CD4-positive, alpha-beta T cell treated with Interleukin-15 for 4 hours (primary cell): Measurements from ENCODE around the gene DENND1C.
"Not testable (repeated sequence)": the region's sequence is repeated elsewhere in the genome, so short reads cannot be mapped to it uniquely, and the experiment has no call there.

Experiments
- DNase-seq: peaks from one replicate; pipeline ENCODE4 v3.0.0-alpha.2; 2020; ENCODE audit warnings: low spot score

DENND1C gene

DNA sequence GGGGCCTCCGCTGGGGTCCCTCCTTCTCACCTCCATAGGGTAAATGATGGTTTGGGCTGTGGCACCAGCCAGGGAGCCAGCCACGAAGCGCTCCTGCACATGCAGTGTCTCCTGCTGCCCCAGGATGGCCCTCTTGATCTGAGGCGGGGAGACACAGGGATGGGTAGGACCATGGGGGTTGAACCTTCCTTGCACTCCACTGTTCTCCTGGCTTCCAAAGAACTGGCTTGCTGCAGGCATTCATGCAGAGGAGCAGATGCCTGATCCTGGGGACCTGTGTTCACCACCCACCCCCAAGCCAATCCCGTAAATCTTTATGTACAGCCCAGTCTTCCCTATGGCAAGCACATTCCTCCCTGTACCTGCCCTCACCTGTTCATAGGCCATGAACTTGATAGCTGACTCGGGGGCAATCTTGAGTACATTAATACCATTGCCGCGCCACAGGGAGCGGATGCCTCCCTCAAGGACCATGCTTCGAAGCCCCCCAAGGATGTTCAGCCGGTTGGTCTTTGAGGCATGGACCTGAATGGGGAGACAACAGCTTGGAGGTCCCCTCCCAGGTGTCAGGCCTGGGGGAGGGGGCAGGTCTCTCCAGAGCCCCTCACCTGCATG lies 27.5 kb downstream of the DENND1C start:
- no peak for DNase-seq

DNA sequence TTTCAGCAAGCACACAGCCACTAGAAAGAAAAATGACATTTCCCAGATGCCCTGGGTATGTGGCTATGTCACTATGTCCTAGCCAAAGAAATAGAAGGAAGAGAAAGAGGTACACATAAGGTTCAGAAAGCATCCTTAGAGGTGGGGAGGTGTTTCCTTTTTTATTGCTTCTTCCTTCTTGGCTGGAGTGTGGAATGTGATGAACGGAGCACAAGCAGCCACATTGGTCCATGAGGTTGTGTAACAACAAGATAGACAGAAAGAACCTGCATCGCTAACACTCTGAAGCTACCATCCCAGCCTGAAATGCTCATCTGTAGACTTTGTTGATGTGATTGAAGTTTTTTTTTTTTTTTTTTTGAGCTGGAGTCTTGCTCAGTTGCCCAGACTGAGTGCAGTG lies 28.7 kb downstream of the DENND1C start:
- no peak for DNase-seq

DNA sequence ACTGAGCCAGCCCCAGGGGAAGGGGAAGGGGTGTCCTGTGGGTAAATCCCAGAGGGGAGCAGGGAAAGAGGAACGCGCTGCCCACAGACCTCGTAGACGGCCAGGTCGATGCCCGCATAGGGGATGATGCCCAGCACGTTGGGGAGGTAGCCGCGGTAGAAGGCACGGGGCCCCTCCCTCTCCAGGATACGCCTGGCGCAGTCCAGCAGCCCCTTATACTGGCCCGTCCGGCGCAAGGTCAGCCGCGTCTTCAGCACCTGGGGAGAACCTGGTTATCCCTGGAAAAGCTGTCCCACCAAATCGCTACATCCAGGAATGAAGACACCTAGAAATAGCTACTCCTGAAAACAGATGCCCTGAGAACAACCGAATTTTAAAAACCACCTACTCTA lies 29.4 kb downstream of the DENND1C start:
- DNase-seq = no peak

DNA sequence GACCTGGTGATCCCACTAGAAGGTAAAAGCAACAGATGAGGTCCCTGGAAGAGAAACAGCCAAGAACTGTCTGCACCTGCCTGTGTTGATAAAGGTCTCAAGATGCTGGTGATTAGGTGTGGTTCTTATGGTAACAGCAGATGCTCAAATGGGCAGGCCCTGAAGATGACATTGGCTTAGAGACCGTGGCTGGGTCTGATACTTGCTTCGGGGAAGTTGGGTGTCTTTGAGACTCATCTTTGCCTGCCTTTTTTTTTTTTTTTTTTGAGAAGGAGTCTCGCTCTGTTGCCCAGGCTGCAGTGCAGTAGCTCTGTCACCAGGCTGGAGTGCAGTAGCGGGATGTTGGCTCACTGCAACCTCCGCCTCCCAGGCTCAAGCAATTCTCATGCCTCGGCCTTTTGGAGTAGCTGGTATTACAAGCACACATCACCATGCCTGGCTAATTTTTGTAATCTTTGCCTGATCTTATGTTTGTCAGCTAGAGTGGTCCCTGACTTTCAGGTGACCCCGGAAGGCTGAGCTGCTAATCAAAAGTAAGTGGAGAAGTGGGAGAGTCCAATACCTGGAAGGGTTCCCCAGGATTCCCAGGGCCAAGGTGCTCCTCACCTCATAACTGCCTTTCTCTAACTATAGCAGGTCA lies 29.9 kb downstream of the DENND1C start:
- no peak for DNase-seq

DNA sequence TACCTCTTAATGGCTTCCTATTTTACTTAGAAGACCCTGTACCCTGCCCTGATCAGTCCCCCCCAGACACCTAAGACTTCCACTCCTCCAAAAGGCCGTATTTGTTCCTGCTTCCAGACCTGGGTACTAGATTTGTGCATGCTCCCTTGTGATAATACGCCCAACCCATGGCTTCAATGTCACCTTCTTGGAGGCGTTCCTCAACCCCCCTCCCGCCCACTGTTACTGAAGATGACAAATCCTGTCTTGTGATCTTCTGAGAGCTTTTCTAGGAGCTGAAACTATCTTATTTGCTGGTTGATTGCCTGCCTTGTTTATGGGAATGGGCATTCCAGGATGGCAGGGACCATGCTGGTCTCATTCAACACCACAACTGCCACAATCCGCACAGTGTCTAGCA lies 31.4 kb downstream of the DENND1C start:
- no peak for DNase-seq

DNA sequence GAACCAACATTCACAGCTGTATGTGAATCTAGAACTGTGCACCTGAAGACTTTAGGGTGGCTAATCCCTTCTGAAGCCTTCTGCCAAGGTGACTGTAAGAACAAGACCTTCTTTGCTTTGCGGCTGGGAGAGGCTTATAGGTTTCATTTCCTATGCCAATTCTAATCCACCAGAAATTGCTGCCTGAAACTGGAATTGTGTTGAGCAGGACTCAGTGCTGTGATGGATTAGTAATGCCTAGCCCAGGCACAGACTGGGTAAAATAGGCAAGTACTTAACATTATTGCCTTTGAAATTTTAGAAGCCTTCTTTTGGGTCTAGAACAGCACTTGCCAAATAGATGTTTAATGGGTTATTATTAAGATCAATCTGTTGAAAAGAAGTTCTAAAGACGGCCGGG lies 33.5 kb downstream of the DENND1C start:
- no peak for DNase-seq

DNA sequence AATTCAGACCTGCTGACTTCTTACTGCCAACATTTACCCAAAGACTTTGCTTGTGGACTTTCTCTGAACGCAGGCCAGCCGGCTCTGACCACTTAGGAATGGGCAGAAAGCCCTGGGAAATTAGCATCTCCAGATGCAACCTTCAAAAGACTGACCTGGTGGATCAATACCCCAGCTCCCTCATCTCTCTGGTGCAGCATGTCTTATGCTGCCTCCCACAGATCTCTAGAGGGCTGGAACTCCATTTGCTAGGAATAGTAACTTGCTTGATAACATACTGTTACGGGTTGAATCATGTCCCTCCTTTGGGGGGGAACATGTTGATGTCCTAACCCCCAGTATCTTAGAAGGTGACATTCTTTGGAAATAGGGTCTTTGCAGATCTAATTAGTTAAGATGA lies 35.1 kb downstream of the DENND1C start:
- DNase-seq = no peak

DNA sequence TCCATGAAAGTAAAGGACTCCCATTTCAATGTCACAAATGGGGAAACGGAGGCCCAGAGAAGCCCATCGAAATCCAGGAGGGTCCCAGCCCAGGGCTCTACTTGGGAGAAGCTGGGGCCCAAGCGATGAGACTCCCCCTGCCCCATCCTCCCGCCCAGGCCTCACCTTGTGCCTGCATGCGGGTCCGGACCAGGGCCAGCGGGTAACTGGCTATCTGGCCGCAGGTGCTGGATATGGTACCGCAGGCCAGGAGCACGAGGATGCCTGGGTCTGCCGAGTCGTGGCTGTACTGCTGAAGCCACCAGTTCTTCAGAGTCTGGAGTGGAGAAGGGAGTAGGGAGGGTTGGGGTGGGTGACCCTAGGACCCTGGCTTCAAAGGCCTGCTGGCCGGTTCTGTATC lies 37.6 kb downstream of the DENND1C start:
- DNase-seq = no peak

DNA sequence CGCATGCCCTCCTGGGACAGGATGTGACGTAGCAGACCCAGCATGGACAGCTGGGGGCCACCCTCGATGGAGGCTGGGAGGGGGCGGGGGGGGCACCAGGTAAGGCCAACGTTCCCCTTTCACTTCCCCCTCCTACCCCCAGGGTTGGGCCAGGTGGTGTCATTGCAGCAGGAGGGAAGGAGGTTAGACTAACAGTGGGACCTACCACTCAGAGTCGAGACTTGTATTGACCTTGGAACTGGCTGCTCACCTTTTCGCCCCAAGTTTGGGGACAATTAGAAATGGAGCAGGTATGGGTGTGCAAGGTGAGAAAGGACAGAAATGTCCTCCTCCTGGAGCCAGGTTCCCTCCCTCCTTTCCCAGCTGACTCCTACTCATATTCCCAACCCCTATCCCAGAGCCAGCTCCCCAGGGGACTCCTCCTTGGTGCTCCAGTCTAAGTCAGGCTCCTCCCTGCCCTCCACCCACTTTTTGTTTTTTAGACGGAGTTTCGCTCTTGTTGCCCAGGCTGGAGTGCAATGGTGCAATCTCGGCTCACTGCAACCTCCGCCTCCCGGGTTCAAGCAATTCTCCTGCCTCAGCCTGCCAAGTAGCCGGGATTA lies 39.4 kb downstream of the DENND1C start:
- DNase-seq = no peak

DNA sequence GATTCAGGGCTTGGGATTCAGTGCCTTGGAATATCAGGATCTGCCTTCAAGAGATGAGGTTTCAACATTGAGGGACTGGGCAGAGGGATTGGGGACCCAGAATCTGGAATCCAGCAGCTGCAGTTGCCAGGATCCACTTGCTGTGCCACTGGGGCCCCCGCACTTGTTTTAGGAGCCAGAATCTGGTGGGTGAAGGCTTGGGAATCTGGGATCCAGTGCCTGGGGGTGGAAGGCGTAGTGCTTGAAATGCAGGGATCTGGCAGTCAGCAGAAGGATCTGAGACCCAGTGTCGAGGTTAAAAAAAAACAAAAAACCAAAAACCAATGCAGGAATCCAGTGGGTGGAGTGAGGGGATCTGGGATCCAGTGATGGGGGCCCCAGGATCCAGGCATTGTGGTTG lies 40.7 kb downstream of the DENND1C start:
- DNase-seq = no peak

DNA sequence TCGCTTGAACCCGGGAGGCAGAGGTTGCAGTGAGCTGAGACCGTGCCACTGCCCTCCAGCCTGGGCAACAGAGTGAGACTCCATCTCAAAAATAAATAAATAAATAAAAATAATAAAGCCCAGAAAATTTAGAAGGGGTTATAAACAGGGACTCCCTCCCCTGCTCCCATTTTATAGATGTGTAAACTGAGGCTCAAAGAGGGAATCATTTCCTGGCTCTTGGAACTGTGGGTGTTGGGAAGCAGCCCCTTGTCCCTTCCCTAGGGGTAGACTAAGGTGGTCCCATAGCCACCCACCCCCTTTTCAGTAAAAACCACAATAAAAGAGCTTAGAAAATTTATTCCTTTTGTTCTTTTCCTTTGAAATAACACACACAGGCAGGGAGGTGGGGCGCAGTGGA lies 41.8 kb downstream of the DENND1C start:
- DNase-seq = no peak

DNA sequence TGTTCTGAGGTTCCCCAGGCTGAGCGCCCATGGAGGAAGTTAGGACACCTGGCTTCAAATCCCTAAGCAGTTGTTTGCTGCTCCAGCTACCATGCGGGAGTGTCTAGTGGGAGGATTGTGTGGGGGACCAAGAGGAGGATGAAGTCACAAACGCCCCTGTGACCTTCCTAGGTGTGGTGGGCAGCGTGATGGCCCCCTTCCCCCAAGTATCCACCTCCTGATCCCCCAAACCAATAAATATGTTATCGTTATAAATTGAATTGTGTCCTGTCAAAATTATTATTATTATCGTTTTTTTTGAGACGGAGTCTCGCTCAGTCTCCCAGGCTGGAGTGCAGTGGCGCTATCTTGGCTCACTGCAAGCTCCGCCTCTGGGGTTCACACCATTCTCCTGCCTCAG lies 47.9 kb downstream of the DENND1C start, which contains the start of gene SLC25A41:
Gene SLC25A41, minus strand, starts transcription at position 101 of the 400 bp plus-strand sequence. Its CDS starts 70 bp downstream, at position 31.
- DNase-seq = no peak

DNA sequence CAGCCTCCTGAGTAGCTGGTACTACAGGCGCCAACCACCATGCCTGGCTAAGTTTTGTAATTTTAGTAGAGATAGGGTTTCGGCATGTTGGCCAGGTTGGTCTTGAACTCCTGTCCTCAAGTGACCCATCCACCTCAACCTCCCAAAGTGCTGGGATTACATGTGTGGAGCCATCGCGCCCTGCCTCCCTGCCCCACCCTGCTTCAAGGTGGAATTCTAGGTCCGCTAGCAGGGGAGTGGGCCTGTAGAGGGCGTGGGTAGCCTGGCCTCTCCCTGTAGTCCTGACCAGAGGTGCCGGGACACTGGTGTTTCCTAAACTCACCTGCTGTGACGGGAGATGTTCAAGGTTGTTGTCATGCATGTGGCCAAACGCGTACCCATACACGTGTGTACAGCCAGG lies 48.4 kb downstream of the DENND1C start:
- no peak for DNase-seq

DNA sequence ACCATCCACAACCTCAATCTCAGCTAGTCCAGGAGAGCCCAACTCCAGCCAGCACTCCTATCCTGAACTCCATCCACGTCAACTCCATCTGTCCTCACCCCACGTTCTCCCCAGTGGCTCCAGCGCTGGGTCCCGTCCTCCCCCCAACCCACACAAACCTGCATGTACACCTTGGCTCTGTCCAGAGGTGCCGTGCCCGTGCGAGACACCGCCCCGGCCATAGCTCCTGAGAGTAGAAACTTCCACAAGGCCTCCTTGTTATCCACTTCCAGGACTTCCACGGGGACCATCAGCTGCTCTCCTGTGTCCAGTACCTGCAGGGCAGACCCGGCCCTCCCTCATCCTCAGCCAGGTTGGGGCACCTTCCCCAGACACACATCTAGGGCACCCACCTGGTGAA lies 49.7 kb downstream of the DENND1C start:
- no peak for DNase-seq

DNA sequence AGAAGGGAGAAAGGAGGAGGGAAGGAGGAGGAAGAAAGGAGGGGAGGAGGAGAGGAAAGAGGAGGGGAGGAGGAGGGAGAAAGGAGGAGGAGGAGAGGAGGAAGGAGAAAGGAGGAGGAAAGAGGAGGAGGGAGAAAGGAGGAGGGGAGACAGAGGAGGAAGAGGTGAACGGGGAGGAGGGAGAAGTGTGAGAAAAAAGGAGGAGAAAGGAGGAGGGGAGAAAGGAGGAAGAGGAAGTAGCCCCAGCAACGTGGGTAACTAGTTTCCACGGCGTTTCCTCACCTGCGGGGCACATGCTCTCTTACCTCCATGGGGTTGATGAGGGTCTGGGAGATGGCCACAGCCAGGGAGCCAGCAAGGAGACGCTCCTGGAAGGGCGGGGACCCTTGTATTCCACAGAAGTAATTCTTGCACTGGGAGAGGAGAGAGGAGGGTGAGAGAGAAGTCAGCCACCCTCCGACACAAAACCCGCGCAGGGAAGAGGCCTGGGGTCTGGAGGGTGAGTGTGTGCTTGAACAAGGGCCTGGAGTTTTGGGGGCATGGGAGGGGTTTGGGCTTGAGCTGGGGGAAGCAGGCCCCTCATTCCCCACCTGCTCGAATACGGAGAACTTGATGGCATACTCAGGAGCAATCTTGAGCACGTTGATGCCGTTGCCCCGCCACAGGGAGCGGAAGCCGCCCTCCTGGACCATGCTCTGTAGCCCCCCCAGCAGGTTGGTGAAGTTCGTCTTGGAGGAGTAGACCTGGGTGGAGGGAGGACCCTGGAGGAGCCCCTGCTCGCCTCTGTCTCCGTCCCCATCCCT lies 52.0 kb downstream of the DENND1C start:
- DNase-seq = no peak

DNA sequence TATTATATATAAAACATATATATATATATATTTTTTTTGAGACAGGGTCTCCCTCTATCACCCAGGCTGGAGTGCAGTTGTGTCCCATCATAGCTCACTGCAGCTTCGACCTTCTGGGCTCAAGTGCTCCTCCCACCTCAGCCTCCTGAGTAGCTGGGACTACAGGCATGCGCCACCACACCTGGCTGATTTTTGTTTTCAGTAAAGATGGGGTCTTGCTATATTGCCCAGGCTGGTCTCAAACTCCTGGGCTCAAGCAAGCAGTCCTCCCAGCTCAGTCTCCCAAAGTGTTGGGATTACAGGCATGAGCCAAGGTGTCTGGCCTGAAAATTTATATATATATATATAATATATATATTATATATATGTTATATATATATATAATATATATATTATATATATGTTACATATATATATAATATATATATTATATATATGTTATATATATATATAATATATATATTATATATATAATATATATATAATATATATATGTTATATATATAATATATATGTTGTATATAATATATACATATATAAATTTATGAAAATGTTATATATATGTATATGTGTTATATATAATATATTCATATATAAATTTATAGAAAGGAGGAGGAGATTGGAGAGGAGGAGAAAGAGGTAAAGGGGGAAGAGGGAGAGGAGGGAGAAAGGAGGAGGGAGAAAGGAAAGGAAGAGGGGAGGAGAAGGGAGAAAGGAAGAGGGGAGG lies 52.7 kb downstream of the DENND1C start:
- DNase-seq = not testable (repeated sequence)

DNA sequence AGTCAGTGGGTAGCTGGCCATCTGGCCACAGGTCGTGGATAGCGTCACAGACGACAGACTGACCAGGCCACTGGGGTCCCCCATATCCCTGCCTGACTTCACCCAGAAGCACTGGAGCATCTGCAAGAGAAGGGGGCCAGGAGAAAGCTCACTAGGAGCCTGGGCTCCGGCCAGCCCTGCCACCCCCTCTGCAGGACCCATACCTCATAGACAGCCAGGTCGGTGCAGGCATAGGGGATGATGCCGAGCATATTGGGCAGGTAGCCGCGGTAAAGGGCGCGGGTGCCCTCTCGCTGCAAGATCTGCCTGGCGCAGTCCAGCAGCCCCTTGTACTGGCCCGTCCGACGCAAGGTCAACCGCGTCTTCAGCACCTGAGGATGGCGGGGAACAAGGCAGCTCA lies 54.5 kb downstream of the DENND1C start:
- no peak for DNase-seq

DNA sequence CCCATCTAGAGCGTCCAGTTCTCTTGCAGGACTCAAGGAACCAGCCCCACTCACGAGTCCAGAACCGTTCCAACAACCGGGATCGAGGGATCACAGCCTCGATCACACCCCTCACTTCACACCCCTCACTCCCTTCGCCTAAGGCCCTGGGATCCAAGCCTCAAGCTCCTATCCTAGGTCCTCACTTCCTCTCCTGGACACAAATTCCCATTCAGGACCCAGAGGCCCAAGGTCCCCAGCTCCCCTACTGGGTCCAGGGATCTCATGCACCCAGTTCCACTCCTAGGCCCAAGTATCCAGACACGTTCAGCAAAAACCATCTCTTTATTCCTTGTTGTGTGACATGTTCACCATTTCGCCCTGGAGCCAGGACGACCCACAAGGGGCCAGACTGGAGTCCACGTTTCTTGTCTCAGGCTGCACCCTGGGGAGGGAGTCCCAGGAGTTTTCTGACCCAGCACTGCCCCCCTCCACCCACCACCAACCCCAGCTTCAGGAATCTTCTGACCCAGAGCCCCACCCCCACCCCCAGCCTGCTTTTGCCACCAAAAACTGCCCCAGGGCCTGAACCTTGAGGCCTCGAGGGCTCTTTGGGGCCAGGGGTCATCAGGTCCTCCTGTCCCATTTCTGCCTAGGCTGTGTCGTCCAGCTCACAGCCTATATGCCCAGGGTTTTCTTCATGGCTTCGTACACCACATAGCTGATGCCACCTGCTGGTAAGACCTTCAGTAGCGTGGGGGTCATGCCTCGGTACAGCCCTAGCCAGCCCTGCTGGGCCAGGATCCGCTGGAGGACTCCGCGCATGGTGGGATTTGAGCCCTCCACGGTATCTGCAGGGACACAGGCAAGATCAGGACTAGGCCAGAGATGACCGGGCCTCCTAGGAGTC lies 55.6 kb downstream of the DENND1C start:
- DNase-seq = no peak

DNA sequence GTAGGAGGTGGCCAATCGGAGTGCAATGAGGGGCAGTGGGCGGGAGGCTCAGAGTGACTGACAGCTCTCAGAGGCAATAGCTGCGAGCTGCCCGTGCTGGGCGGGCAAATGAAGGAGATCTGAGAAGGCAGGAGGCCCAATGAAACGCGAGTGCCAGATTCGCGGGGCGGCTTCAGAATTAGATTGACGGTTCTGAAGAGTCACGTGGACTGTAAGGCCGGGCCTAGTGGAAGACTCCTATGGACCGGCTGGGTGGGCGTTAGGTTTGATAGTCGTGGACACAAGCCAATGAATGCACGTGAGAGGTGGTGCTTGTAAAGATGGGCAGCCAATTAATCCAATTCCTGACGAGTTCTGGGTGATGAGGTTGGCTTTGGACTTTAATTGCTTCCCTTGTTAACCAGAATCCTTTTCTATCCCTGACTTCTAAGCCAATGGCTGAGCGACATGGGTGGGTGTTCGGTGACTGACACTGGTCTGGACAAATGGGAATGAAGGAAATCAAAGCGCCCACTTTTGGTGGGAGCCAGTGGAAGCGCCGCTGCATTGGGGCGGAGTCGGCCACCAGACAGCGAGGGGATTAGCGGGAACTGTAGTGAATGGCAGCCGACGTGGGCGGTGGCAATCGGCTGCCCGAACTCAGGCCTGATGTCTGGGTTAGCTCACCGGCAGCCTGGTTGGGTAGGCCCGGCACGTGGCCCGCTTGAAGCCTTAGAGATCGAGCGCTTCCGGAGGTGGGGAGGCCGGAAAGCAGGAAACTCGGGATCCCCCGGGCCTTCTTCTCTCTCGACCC lies 56.5 kb downstream of the DENND1C start:
- DNase-seq = peak; percentile 100

DNA sequence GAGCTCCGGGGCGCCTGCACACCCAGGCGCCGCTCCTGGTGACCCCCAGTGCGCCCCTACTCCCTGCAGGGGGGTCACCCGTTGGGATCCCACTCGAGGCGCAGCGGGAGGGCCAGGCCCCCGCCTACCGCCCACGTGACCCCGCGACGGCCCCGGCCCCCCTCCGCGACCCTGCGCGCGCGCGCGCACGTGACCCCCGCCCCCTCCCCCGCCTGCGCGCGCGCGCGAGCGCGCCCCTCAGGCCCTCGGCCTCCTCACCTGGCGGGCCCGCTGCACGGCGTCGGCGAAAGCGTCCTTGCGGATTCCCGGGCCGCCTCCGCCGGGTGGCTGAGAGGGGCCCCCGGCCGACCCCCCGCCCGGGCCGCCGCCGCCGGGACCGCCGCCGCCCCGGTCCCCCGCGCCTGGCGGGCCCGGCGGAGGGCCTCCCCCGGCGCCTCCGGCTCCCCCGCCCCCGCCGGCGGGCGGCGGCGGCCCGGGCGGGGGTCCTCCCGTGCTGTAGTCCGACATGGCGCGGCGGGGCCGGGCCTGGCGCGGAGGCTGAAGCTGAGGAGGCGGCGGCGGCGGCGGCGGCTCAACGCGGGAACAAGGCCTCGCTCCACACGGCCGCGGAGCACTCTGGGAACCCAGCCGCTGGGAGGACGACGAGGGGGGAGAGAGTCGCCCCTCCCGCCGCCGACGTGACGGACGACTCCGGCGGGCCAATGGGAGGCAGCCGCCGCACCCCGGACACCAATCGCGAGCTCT lies 57.2 kb downstream of the DENND1C start, which contains the start of gene KHSRP:
Gene KHSRP, minus strand, starts transcription at position 617 of the 744 bp plus-strand sequence. Its CDS starts 110 bp downstream, at position 507.
- DNase-seq = peak; percentile 4
